H1 (cell line): ENCODE measurements around the gene CCDC71. TPM values are rescaled to one million over a fixed set of nuclear protein-coding genes. Genes with fewer than 3 reads are reported as not detected.

Experiments used
- ATF2 ChIP-seq: IDR thresholded peaks from 2 replicates; pipeline ENCODE4 v1.6.1; 2012; ENCODE audit warnings: low read length, inconsistent platforms
- BCL11A ChIP-seq, 2 experiments: IDR thresholded peaks; one replicate each; pipeline ENCODE4 v1.6.1; 2011; ENCODE audit warnings: low read depth in 2 of 2, low read length in 2 of 2, mild to moderate bottlenecking in 2 of 2
- E2F6 ChIP-seq: IDR thresholded peaks from 2 replicates; pipeline ENCODE4 v1.6.1; 2012; ENCODE audit warnings: inconsistent platforms
- MAX ChIP-seq: IDR thresholded peaks from 2 replicates; pipeline ENCODE4 v1.6.1; 2012; ENCODE audit warnings: inconsistent platforms
- NANOG ChIP-seq: IDR thresholded peaks from 2 replicates; pipeline ENCODE4 v1.6.1; 2011; ENCODE audit warnings: low read length, low read depth, mild to moderate bottlenecking, inconsistent platforms; ENCODE audit not compliant: insufficient read depth, poor library complexity, severe bottlenecking
- SP4 ChIP-seq: IDR thresholded peaks from 2 replicates; pipeline ENCODE4 v1.6.1; 2012; ENCODE audit warnings: low read length, inconsistent platforms
- polyA plus RNA-seq, 7 experiments: library from polyadenylated mRNA; depleted of rRNA in 3 of 7; stranded (reverse) in 5 of 7; unstranded in 2 of 7; fragments of >200 nt in 5 of 7; fragments of 200-250 nt in 2 of 7; gene quantifications; 1 replicate in 5 of 7; 2 replicates in 1 of 7; 4 replicates in 1 of 7; pipeline versions ENCODE4 v1.2.1 to v1.2.3, GENCODE V29; 2011 to 2013; ENCODE audit warnings: missing spikeins in 2 of 7, mixed read lengths in 2 of 7
- total RNA-seq: library from RNA; stranded (reverse); fragmentation: NEBNext Ultra II Directional; extraction: Animal tissue kit (Norgen Biotek cat#: 25700); gene quantifications from 2 replicates; pipeline ENCODE4 v1.2.1, GENCODE V29; 2021

CCDC71 gene
- total and polyA plus RNA-seq, 2 of the 8 experiments (the other 6 are each of a cell fraction or from before 2014, with no cell fraction given), result 26.7 to 57.4 TPM

GRCh38 chr3:49122451-49122850 lies 43.7 kb downstream of the CCDC71 start (continued):
- no peak for TF ChIP-seq E2F6
- TF ChIP-seq BCL11A (IDR thresholded peaks at IDR 0.05; ENCODE audit: low read depth in 2 of 2, low read length in 2 of 2), result no peak
- no peak for TF ChIP-seq ATF2
- TF ChIP-seq SP4, result no peak
- TF ChIP-seq MAX, result no peak
- no peak for TF ChIP-seq NANOG
